ENCODE results near the gene VPS72.

GRCh38 chr1:151238467-151238739 lies 48.4 kb upstream of the VPS72 start:
- TF ChIP-seq CTCF (IDR thresholded peaks at IDR 0.05) (no peak), POLR2A (IDR thresholded peaks at IDR 0.05) (no peak)

Data from heart left ventricle (tissue), 13 donors.